ENCODE results near the gene TAF11L9.
"Not testable (repeated sequence)": the region's sequence is repeated elsewhere in the genome, so short reads cannot be mapped to it uniquely, and the experiment has no call there.

TAF11L9 gene

GRCh38 chr5:17610092-17610491 lies 15.9 kb upstream of the TAF11L9 start, which contains the start of gene TAF11L12:
Gene TAF11L12, plus strand, starts transcription at chr5:17610392.
- TF ChIP-seq, protein P1, sequence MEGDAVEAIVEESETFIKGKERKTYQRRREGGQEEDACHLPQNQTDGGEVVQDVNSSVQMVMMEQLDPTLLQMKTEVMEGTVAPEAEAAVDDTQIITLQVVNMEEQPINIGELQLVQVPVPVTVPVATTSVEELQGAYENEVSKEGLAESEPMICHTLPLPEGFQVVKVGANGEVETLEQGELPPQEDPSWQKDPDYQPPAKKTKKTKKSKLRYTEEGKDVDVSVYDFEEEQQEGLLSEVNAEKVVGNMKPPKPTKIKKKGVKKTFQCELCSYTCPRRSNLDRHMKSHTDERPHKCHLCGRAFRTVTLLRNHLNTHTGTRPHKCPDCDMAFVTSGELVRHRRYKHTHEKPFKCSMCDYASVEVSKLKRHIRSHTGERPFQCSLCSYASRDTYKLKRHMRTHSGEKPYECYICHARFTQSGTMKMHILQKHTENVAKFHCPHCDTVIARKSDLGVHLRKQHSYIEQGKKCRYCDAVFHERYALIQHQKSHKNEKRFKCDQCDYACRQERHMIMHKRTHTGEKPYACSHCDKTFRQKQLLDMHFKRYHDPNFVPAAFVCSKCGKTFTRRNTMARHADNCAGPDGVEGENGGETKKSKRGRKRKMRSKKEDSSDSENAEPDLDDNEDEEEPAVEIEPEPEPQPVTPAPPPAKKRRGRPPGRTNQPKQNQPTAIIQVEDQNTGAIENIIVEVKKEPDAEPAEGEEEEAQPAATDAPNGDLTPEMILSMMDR (IDR thresholded peaks at IDR 0.05), result not testable (repeated sequence)

DNA sequence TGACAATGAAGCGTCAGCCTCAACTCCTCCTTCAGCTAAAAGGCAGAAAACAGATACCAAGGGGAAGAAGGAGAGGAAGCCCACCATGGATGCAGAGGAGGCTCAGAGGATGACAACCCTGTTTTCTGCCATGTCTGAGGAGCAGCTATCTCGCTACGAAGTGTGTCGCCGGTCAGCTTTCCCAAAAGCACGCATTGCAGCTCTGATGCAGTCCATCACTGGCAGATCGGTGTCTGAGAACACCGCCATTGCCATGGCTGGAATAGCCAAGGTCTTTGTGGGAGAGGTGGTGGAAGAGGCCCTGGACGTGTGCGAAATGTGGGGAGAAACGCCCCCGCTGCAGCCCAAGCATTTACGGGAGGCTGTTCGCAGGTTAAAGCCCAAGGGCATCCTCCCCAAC lies 10.8 kb upstream of the TAF11L9 start:
- TF ChIP-seq, protein P1 (IDR thresholded peaks at IDR 0.05), result no peak

DNA sequence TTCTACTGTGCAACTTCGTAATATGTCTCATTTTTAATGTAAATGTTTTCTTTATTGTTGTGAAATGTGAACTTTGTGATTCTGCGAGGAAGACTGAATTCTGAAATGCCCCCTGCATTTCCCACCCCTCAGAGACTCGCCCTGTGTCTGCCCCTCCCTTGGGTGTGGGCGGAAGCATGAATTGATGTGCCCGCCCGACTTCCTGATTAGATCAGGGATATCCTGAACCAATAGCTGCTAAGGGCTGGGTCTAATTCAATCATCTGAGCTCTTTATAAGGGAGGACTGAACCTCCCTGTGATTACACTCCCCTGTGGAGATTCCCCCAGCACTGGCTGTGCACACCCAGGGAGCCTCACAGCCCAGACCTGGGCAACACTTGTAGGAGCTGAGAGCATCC lies 9.7 kb upstream of the TAF11L9 start, which contains the start of gene TAF11L11:
TAF11L11 (plus strand) TSS at position 304 of the 400 bp plus-strand sequence.
- TF ChIP-seq, protein P1 (IDR thresholded peaks at IDR 0.05), result not testable (repeated sequence)

DNA sequence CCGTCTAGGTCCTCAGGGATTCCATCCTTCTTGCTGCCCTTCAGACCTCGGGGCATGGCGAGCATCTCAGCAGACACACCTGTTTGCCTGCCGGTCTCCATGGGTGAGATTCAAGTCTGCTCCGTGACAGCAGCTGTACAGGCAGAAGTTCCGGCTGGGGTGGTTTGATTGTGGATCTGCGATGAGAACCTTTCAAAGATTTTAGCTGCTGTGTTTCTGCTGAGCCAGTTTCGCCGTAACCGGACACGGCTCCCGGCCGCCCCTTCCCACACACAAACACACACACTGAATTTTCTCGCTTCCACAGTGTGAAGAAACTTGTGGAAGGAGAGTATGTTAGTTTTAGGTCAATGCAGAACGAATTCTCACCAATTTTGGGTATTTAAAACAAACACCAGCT lies 3.5 kb upstream of the TAF11L9 start, which contains the start of gene TAF11L10:
TAF11L10 (minus strand) TSS at position 101 of the 400 bp plus-strand sequence.
- TF ChIP-seq, protein P1 (IDR thresholded peaks at IDR 0.05), result not testable (repeated sequence)

DNA sequence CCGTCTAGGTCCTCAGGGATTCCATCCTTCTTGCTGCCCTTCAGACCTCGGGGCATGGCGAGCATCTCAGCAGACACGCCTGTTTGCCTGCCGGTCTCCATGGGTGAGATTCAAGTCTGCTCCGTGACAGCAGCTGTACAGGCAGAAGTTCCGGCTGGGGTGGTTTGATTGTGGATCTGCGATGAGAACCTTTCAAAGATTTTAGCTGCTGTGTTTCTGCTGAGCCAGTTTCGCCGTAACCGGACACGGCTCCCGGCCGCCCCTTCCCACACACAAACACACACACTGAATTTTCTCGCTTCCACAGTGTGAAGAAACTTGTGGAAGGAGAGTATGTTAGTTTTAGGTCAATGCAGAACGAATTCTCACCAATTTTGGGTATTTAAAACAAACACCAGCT lies 3.3 kb downstream of the TAF11L9 start, which contains the start of gene TAF11L8:
TAF11L8 (minus strand) TSS at position 101 of the 400 bp plus-strand sequence.
- TF ChIP-seq, protein P1 (IDR thresholded peaks at IDR 0.05), result not testable (repeated sequence)

GRCh38 chr5:17585658-17586057 lies 8.5 kb downstream of the TAF11L9 start, which contains the start of gene TAF11L7:
Gene TAF11L7, minus strand, starts transcription at chr5:17585758.
- TF ChIP-seq, protein P1 (IDR thresholded peaks at IDR 0.05), result not testable (repeated sequence)
